Small intestine (tissue), 7 donors: ENCODE measurements around the gene PLA2G6. TPM values are rescaled to one million over a fixed set of nuclear protein-coding genes. Genes with fewer than 3 reads are reported as not detected.
A peak's percentile ranks its signal among the peaks of the same experiment; 100 is the strongest.

Experiments used
- DNase-seq, 2 donors: peaks; one replicate each; pipeline versions ENCODE4 v3.0.0 to v3.0.0-alpha.2; 2013
- FAIRE-seq: peaks from 2 replicates; lab custom pipeline; 2012; peaks lifted over from hg19 to GRCh38; lab: Jason Lieb, UNC
- H3K27ac ChIP-seq, 3 donors: one replicate each; pipeline ENCODE4 v1.5.1; 2013; ENCODE audit warnings: low read length in 2 of 3, mild to moderate bottlenecking in 2 of 3, control low read depth in 1 of 3, inconsistent platforms in 1 of 3, low read depth in 1 of 3, moderate library complexity in 1 of 3
- H3K27me3 ChIP-seq, 3 donors: one replicate each; pipeline ENCODE4 v1.6.1; 2013; ENCODE audit warnings: low read length in 3 of 3, inconsistent platforms in 1 of 3; ENCODE audit not compliant: control insufficient read depth in 3 of 3, insufficient read depth in 3 of 3
- H3K36me3 ChIP-seq, 3 donors: one replicate each; pipeline ENCODE4 v1.6.1; 2013; ENCODE audit warnings: low read length in 3 of 3, inconsistent platforms in 1 of 3, low read depth in 1 of 3, mild to moderate bottlenecking in 1 of 3, moderate library complexity in 1 of 3; ENCODE audit not compliant: control insufficient read depth in 3 of 3, insufficient read depth in 2 of 3
- H3K4me1 ChIP-seq, 3 donors: one replicate each; pipeline ENCODE4 v1.6.1; 2013; ENCODE audit warnings: low read length in 2 of 3, inconsistent platforms in 1 of 3, low read depth in 1 of 3, mild to moderate bottlenecking in 1 of 3, moderate library complexity in 1 of 3; ENCODE audit not compliant: control insufficient read depth in 3 of 3, insufficient read depth in 2 of 3
- H3K4me3 ChIP-seq, 3 donors: one replicate each; pipeline ENCODE4 v1.5.1; 2013; ENCODE audit warnings: low read length in 3 of 3, control low read depth in 1 of 3, inconsistent platforms in 1 of 3, low read depth in 1 of 3, mild to moderate bottlenecking in 1 of 3, moderate library complexity in 1 of 3
- H3K9me3 ChIP-seq, 2 donors: one replicate each; pipeline ENCODE4 v1.6.1; 2013; ENCODE audit warnings: low read depth in 1 of 2, low read length in 1 of 2; ENCODE audit not compliant: control insufficient read depth in 2 of 2, insufficient read depth in 1 of 2
- WGBS, 3 donors: extraction: QIAGEN DNeasy Blood & Tissue Kit; methylation state at CpG; one replicate each; pipeline ENCODE4 v1.1.7; 2013; 5-methylcytosine and 5-hydroxymethylcytosine counted together
- polyA plus RNA-seq, 4 donors: library from polyadenylated mRNA; stranded (reverse) in 3 of 4; unstranded in 1 of 4; fragments of 200-250 nt in 3 of 4; fragments of 120-200 nt in 1 of 4; gene quantifications; one replicate each; pipeline versions ENCODE4 v1.2.1 to v1.2.3, GENCODE V29; 2013
- donor health status: healthy with polysubstance abuse.
- donor health status: control.
- donor health status: control.
- donor health status: Bipolar disorder and iron deficiency.
- donor health status: healthy.

PLA2G6 gene
- polyA plus RNA-seq, 4 donors: 13.8 to 55.0 (median 24.3) TPM

GRCh38 chr22:38097557-38098409, 83.8 kb downstream of the PLA2G6 start:
- Histone ChIP-seq H3K9me3 (no peaks in the 10 kb centered on the region), H3K4me1 (peaks cover 0 to 19% (median 0%) of the 10 kb centered on the region in 3 donors), H3K27ac (peak overlapping the region in 1 of 3 donors; percentile 73), H3K36me3 (peaks cover 4 to 71% (median 28%) of the 10 kb centered on the region in 3 donors), H3K4me3 (no peak overlapping the region), H3K27me3 (no peaks in the 10 kb centered on the region)
- FAIRE-seq: no peak
- whole genome bisulfite sequencing, 3 donors: 62 to 80% (median 74%) methylated on average over 24 to 32 of the region's 32 CpGs
- DNase-seq: peak in 1 of 2 donors; percentile 51

- FAIRE-seq (no peak), DNase-seq (no peak)
- 82 to 98% (median 93%) methylated on average over 14 to 15 of the region's 15 CpGs for WGBS, 3 donors
- H3K9me3 ChIP-seq: no peaks in the 10 kb centered on the region
- H3K27ac ChIP-seq: no peak overlapping the region
- H3K27me3 ChIP-seq: no peaks in the 10 kb centered on the region
- peaks cover 4 to 77% (median 31%) of the 10 kb centered on the region in 3 donors for H3K36me3 ChIP-seq
- H3K4me1 ChIP-seq: peaks cover 0 to 19% (median 0%) of the 10 kb centered on the region in 3 donors
- H3K4me3 ChIP-seq: no peak overlapping the region
Observed at GRCh38 chr22:38097058-38097457, 84.6 kb downstream of the PLA2G6 start.

GRCh38 chr22:38089474-38089851, 92.2 kb downstream of the PLA2G6 start:
- DNase-seq: no peak
- WGBS, 3 donors: 54 to 97% (median 84%) methylated on average over 13 to 34 of the region's 34 CpGs
- Histone ChIP-seq H3K4me1 (no peaks in the 10 kb centered on the region), H3K27ac (no peak overlapping the region), H3K9me3 (no peaks in the 10 kb centered on the region), H3K27me3 (peaks cover 0 to 4% (median 2%) of the 10 kb centered on the region in 3 donors), H3K4me3 (no peak overlapping the region), H3K36me3 (peaks cover 2 to 80% (median 29%) of the 10 kb centered on the region in 3 donors)
- no peak for FAIRE-seq

GRCh38 chr22:38088629-38089473, 92.8 kb downstream of the PLA2G6 start:
- FAIRE-seq (no peak), DNase-seq (no peak)
- H3K27me3 ChIP-seq: peaks cover 0 to 6% (median 2%) of the 10 kb centered on the region in 3 donors
- no peaks in the 10 kb centered on the region for H3K9me3 ChIP-seq
- no peak overlapping the region for H3K4me3 ChIP-seq
- H3K27ac ChIP-seq: no peak overlapping the region
- WGBS, 3 donors: 47 to 93% (median 71%) methylated on average over 49 to 83 of the region's 85 CpGs
- H3K36me3 ChIP-seq: peaks cover 2 to 79% (median 26%) of the 10 kb centered on the region in 3 donors
- H3K4me1 ChIP-seq: no peaks in the 10 kb centered on the region

GRCh38 chr22:38087855-38088254, 93.8 kb downstream of the PLA2G6 start:
- Histone ChIP-seq H3K9me3 (no peaks in the 10 kb centered on the region), H3K27me3 (peaks cover 0 to 11% (median 2%) of the 10 kb centered on the region in 3 donors), H3K4me3 (no peak overlapping the region), H3K36me3 (peaks cover 0 to 79% (median 19%) of the 10 kb centered on the region in 3 donors), H3K27ac (no peak overlapping the region), H3K4me1 (peaks cover 0 to 3% (median 0%) of the 10 kb centered on the region in 3 donors)
- WGBS, 3 donors: 92 to 98% (median 94%) methylated on average over 12 of the region's 12 CpGs
- DNase-seq (no peak), FAIRE-seq (no peak)

GRCh38 chr22:38086942-38087341, 94.7 kb downstream of the PLA2G6 start:
- DNase-seq: no peak
- peaks cover 0 to 71% (median 15%) of the 10 kb centered on the region in 3 donors for H3K36me3 ChIP-seq
- H3K27ac ChIP-seq: no peak overlapping the region
- no peak for FAIRE-seq
- peaks cover 0 to 20% (median 8%) of the 10 kb centered on the region in 3 donors for H3K27me3 ChIP-seq
- H3K4me1 ChIP-seq: peaks cover 0 to 8% (median 2%) of the 10 kb centered on the region in 3 donors
- H3K4me3 ChIP-seq: no peak overlapping the region
- 77 to 89% (median 84%) methylated on average over 13 of the region's 13 CpGs for WGBS, 3 donors
- no peaks in the 10 kb centered on the region for H3K9me3 ChIP-seq

- peaks cover 2 to 13% (median 2%) of the 10 kb centered on the region in 3 donors for H3K4me1 ChIP-seq
- 79 to 86% (median 84%) methylated on average over 21 to 25 of the region's 25 CpGs for WGBS, 3 donors
- H3K36me3 ChIP-seq: peaks cover 0 to 71% (median 13%) of the 10 kb centered on the region in 3 donors
- DNase-seq (no peak), FAIRE-seq (no peak)
- no peak overlapping the region for H3K27ac ChIP-seq
- H3K9me3 ChIP-seq: no peaks in the 10 kb centered on the region
- H3K27me3 ChIP-seq: peaks cover 5 to 25% (median 8%) of the 10 kb centered on the region in 3 donors
- H3K4me3 ChIP-seq: no peak overlapping the region
Observed at GRCh38 chr22:38086001-38086845, 95.4 kb downstream of the PLA2G6 start.
